ENCODE measurements around the gene COL5A1.

Gene COL5A1

DNA sequence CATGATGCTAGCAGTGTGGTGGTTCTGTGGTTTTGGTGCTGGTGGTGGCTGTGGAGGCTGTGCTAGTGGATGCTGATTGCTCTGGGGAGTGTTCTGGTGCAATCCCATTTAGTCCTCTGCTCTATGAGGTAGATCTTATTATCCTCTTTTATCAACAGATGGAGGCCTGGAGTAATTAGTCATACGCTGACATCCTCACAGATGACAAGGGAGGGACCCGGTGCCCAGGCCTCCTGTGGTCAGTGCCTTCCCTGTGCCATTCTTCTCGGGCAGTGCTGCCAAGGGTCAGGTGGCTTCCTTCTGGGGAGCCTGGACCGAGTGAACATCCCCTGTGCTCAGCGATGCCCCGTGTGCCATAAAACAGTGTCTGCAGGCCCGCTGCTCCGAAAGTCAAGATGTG, 74.5 kb downstream of the COL5A1 start:
- no peak for DNase-seq

DNA sequence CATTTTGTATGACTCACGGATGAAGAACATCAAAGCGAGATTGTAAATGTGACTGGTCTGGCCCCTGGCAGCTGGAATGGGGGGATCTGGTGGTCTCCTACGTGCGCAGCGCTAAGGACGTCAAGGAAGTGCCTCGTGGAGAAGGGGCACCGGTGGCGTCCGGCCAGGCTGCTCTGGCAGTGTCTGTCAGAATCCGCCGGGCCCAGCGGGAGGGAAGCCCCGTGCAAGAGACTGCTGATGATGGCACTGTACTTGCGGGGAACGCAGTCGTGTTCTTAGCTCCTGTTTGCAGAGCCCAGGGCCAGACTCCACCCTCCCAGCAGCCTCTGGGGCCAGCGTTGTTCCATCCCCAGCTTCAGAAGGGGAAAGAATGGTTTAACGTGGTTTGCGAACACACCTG, 75.5 kb downstream of the COL5A1 start:
- no peak for DNase-seq

DNA sequence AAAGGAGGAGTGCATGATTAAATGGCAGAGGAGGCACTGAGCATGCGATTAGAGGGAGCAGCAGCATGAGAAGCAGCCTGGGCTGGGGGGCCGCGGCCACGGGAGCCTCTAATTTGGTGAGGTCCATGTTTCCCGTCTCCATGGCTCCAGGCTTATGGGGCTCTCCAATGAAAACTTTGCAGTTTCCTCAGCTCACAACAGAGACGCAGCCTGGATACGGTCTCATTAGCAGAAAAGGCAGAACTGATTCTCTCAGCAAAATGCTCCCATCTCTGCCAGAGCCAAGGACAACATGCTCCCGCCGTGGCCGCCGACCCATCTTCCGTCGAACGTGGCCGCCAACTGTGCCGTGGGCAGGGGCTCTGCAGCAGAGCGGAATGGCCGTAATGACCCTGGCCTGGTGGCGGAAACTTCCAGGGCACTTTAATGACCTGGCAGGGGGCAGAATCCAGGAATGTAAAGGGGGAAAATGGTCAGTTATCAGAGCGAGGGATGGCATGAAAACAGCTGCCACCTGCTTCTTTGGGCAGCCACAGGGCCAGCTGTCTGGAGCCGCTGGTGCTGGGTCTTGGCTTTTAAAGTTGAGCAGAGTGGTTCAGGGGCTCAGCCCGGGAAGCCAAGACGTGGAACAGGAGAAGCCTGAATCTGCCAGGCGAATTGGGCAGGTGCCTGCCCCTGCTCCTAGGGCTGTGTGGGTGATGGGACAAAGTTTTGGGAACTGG, 76.5 kb downstream of the COL5A1 start:
- no peak for DNase-seq

DNA sequence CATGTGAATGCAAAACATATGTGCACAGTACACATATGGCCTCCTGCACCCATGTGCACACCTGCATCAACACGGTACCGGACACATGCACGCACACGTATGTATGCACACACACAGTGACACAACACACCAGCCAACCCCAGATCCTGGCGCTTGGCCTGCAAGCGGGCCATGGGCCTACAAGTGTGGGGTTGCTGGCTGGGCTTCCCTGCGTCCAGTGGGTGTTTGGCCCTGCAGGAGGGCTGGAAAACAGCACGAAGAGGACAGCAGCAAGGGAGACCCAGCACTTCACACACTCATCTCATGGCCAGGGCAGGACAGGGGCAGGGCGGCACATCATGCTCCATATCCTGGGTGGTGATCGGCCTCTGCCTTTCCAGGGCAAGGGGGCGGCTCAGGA, 77.7 kb downstream of the COL5A1 start:
- DNase-seq, result no peak

DNA sequence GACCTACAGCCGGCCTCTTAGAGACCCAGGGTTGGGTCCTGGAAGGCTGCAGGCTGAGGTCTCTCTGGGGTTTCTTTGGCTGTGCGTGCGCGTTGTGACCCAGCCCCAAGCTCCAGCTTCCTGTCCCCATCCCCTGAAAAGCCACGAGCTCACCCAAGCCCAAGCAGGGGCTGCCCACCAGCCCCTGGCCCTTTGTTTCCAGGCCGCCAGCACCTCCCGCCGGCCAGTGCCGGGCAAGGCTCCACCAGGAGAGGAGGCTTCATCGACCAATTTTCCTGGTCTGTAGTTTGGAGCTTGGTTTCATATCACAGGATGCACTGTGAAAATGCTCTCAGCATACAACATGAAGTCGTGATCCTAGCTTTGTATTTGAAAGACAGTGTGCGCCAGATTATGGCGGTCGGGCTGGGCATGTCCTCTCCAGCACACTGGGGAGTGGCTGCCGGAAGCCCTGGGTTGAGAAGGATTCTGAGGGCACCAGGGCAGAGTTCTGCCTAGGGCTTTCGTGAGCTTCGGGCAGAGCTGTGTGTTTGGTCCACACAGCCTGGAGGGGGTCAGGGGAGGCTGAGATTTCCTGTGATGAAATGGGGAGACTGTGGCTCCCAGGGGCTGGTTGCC, 78.6 kb downstream of the COL5A1 start:
- DNase-seq, result no peak

DNA sequence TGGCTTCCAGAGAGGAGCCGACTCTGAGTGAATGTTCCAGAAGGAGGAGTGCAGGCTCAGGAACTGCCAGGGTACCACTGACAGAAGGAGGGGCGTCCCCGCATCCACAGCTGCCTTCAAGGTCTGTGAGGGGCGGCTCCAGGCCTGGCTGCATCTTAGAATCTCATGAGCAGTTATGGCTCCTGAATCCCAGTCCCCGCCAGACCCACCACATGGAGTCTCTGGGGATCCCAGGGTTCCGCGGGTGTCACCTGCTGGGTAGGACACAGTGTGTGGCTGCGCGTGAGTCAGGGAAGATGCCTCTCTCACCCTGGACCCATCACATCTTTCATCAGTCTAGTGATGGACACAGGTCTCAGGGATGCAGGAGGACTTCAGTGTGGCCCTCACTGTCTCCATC, 79.2 kb downstream of the COL5A1 start:
- DNase-seq, result no peak

DNA sequence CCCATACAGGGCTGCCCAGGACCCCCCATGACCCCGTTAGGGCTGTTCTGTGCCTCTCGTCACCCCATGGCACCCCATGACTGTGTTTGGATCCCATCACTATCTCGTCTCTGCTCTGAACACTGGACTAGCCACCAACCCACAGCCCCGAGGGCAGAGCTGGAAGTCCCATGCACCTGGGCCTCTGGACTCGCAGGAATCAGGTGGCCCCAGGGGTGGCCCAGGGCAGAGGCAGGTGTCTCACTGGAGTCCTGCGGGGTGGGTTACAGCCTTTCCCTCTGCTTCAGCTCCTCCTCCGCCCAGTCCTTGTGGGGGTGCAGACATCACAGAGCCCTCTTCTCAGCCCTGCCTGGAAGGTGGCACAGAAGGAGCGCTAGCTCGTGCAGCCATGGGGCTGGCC, 79.7 kb downstream of the COL5A1 start:
- DNase-seq, result no peak

DNA sequence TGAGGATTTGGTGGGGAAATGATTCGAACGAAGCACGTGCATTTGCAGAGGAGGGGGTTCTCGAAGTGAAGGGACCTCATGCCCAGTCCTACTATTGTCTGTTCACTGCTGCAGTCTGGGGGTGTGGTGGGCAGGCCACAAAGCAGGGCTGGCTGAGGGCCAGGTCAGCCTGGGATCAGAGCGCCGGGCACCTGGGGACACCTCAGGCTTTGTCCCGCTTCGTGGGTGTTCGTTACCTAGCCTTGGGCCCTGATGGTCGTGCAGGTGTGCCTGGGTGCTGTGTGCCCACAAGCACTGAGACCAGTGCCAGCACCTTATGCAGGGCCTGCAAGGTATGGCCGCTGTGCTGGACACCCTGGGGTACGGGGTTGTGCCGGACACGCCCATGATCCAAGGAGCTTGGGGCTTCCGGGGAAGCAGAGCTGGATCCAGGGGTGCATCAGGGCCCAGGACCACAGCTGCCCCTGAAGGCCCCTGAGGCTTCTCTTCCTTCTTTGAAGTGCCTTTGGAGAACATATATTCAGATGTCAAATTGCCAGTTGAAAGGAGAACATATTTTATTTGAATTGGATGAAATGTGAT, 80.6 kb downstream of the COL5A1 start:
- no peak for DNase-seq

DNA sequence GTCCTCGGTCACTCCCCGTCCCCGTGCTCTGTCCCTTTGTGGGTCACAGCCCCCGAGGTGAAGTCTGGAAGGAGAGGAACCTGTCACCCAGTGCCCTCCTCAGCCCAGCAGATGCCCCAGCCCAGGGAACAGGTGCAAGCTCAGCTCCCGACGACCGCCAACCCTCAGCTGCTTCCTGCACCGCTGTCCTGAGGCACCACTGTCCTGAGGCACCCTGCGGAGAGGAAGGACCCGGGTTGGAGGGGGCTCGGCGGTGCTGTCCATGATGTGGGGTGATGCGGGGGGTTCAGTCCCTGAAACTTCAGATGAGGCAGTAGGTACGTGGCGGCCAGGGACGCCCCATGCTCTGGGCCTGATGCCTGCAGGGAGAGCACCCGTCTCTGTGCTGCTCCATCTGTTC, 81.4 kb downstream of the COL5A1 start:
- DNase-seq, result no peak

DNA sequence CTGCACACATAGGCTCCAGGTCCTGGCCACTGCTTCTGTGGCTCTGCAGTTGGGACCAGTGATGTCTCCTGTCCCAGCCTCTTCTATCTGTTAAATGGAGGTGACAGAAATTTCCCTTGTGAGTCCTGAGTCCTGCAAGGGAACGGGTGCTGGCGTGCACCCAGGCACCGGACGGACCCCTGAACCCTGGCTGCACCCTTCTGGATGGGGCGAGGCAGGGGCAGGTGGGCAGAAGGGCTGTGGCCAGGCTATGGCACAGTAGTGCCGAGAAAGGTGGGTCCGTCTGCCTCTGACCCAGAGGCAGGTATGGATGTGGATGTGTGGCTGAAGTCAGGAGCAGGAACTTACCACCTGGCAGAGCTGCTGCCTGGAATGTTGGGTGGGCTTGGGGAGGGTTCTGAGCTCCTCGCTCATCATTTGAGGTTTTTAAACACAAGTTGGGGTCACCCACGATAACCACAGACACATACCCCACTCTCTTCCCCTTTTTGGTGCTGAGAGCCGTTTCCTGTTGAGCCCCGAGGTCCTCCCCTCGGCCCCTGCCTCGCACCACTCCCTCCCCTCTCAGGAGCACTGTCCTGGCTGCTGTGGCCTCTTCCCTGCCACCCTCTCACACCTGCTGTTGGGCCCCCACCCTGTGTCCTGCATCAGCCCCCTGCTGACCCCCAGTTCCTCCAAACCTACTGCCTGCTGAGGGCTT, 82.0 kb downstream of the COL5A1 start:
- DNase-seq, result no peak

DNA sequence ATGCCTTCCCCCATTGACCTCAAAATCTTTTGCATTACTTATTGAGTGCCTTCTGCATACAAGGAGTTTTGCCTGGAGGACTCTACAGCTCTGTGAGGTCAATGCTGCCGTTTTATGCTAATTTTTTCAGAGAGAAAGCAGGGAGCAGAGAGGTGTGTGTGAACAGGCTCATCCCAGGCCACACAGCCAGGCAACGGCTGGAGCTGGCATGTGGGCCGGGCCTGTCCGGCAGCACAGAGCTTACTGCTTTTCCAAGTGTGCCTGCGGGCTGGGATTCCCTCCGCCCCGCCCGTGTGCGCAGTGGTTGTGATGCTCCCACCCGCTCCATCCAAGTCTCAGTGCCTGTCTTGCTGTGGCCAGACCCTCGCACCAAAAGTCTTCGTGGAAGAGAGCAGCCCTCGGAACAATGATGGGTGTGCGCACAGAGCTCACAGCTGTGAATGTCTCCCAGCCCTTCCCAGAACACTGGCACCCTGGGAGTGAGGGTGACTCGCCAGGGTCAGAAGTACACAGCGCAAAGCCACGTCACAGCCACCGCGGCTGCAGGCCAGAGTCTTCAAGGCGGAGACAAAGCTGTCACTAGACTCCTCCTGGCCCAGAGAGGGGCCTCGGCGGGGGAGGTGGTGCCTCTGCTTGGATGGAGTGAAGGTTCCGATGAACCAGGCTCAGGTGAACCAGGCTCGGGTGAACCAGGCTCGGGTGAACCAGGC, 82.8 kb downstream of the COL5A1 start:
- DNase-seq, result no peak

DNA sequence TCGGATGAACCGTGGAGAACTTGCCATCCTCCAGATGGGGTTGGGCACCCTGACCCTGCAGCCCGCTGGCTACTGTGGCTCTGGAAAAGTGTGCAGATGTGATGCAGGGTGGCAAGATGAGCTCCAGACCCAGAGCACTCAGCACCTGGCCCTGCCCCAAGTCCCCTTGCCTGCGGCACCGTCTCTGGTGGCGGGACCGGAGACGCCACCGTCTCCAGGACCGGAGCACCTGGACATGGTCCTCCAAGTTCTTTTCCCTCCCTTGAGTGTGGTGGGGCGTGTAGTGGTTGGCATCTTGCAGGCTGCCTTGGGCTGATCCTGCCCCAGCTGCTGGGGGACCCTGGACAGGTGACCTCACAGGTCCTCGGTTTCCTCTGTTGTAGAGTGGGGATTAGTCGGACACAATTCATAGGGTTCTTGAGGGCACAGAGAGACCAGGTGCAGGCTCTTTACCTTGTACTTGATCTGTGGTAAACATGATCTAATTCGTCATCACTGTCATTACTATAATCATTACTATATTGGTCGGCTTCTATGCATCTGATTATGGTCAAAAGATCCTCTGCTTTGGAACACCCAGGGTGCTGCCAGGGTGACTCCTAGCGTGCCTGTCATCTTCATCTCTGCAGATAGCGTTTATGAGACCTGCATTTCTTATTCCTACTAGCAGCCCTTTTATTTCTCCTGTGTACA, 83.5 kb downstream of the COL5A1 start:
- DNase-seq, result no peak

DNA sequence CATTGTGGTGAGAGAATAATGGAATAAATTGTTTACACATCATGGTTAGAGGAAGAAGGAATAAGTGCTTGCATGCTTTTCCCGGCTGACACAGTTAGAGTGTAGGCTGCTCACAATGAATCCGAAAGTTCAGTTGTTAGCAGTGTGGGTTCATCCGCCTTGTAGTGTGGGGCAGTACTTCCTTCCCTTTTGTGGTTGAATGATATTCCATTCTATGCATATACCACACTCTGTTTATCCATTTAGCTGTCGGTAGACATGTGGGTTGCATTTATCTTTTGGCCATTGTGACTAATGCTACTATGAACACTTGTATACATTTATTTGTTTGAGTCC, 84.0 kb downstream of the COL5A1 start:
- no peak for DNase-seq

DNA sequence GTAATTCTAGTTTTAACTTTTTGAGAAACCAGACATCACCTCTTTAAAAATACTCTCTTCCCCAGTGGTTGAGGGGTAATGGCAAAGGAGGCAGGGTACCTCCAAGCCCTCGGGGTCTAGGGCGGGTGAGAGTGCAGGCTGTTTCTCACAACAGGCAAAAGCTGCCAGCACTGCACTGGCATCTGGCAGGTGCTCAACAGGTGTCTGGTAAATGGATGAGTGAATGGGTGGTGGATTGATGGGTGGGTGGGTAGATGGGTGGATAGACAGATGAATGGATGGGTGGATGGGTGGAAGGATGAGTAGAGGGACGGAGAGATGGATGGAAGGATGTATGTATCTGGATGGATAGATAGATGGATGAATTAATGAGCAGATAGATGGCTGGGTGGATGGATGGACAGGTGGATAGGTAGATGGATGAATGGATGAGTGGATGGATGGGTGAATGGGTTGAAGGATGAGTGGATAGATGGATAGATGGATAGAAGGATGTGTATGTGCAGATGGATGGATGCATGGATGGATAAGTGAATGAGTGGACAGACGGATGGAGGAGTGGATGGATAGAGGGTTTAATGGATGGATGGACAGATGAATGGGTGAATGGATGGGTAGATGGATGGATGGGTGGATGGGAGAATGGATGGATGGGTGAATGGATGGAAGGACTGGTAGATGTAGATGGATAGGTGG, 84.6 kb downstream of the COL5A1 start:
- DNase-seq, result no peak

DNA sequence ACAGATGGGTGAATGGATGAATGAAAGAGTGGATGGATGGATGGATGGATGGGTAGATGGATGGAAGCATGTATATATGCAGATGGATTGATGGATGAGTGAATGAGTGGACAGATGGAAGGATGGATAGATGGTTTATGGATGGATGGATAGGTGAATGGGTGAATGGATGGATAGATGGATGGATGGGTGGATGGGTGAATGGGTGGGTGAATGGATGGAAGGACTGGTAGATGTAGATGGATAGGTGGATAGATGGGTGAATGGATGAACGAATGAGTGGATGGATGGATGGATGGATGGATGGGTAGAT, 85.1 kb downstream of the COL5A1 start:
- no peak for DNase-seq

DNA sequence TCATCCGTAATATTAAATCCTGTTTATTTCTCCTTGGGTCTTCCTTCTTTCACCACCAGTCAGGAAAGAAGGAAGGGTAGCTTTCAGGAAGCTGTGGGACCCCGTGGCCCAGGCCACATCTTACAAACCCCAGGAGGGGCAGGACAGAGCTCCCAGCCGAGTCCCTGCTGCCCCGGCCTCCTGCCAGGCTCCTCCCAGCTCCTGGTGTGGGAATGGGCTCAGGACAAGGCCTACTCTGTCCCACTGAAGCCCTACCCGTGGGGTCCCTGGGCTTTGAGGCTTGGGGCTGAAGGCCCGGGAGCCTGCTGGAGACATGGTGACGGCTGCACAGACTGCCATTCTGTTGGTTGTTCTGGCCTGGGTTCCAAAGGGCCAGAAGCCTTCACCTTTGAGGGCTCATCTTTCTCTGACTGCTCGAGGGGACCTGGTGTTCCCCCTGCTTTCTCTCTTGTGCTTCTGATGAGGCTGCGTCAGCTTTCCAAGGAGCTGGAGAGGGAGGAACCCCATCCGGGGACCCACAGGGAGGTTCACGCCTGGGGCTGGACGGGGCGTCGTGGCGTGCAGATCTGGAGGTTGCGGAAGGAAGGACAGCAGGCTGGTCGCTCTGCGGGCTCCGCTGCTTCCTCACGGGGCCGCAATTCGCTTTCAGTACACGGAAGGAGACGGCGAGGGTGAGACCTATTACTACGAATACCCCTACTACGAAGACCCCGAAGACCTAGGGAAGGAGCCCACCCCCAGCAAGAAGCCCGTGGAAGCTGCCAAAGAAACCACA, 86.6 kb downstream of the COL5A1 start:
- no peak for DNase-seq

DNA sequence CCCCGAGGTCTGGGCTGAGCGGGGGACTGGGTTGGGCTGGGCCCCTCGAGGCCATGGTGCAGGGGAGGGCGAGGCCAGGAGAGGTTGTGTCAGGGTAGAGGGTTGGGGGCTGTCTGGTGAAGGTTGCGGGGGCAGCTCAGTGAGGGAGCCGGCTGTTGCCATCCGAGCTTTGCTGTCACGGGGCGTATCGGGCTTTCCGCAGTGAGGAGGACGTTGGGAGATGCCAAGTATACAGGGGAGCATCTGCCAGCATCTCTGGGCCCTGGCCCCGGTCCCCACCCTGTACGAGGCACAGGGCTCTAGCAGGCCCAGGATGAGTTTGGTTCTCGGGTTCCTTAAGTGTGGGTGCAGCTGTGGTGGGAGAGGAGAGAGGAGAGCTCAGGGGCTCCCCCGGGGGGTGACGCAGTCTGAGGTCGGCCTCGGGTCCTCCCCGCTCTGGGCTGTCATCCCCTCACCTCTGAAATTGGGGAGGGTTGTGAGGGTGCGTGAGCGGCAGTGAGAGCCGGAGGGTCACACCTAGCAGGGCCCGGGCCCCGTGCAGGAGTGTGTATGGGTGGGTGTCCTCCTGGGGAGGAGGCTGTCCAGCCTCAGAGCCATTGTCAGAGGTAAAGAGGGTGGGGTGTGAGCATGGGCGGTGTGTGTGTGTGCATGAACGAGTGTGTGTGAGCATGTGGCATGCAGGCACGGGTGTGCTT, 87.3 kb downstream of the COL5A1 start:
- DNase-seq, result no peak

DNA sequence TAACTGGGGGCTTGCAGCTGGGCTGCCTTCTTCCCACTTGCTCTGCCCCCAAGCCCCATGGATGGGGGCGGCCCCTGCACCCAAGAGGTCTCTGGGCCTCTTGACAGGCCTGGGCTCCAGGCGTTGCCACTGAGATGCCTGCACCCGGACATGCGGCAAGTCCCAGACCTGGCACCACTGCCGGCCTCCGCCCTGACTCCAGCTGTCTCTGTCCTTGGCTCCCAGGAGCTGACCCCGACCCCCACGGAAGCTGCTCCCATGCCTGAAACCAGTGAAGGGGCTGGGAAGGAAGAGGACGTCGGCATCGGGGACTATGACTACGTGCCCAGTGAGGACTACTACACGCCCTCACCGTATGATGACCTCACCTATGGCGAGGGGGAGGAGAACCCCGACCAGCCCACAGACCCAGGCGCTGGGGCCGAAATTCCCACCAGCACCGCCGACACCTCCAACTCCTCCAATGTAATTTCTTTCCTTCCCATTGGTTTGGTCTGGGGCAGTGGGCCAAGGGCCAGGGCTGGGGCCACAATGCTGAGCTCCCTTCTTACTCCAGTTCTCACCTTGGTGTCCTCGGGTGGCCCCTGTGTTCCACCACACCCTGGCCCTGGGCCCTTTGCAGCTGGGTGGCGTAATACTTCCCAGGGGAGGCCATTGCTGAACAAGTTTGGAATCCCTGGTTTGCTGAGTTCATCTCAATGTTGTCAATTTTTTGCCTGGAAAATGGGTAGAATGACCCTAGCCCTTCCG, 88.6 kb downstream of the COL5A1 start:
- no peak for DNase-seq

DNA sequence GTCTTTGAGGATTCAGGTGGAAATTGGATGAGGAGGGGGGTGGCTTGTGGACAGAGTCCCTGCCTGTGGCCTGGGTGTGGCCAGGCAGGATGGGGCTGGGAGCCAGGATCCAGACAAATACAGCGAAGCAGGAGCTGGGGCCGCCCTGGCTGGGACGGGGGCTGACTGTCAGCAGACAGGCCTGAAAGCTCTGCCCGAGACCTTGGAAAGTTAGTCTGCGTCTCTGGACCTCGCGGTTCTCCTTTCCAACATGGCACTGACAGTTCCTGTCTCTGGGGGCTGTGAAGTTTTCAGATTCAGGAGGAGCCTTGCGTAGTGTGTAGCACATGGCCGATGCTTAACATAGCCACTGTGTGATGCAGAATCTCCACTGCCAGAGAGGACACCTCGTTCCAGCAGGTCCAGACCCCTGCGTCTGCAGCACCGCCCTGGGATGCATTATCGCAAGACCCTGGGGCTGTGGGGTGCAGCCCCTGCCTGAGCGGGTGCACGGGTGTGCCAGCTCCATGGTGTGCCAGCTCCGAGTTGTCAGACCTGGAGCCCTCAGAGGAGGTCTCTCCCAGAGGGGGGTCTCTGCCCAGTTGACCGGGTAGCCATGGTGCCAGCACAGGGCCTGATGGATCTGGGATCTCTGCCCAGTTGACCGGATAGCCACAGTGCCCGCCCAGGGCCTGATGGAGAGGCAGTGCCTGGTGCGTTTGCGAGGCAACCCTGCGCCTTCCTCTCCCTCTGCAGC, 89.3 kb downstream of the COL5A1 start:
- no peak for DNase-seq

Data from activated CD4-positive, alpha-beta T cell treated with anti-CD3 and anti-CD28 coated beads for 4 hours (primary cell).